A204.1 (cell line): ENCODE data around the gene PIWIL4.

ENCODE experiments used
- FAIRE-seq: peaks from 2 replicates; lab custom pipeline; 2012; peaks lifted over from hg19 to GRCh38; lab: Jason Lieb, UNC

PIWIL4 gene

DNA sequence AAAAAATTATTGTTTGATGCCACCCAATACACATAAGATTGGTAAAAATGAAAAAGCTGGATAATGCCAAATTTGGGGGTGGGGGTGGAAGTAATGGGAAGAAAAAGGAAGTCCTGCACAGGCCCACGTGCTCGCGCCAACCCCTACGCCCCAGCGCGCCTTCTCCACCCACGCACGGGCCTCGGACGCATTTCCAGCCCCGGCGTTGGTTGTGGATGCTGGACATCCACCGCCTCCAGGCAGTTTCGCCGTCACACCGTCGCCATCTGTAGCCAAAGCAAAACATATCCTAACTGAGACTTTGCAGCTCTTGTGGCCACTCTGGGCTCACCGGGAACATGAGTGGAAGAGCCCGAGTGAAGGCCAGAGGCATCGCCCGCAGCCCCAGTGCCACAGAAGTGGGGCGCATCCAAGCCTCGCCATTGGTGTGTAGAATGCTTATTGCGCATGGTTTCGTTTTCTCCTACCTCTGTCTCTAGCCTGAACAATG lies at the start of gene PIWIL4:
TSS of gene PIWIL4 (plus strand) at position 188 of the 490 bp plus-strand sequence. CDS start at position 339, 151 bp downstream.
- no peak for FAIRE-seq

GRCh38 chr11:94518300-94518699 lies 48.9 kb upstream of the PIWIL4 start:
- FAIRE-seq, result no peak

DNA sequence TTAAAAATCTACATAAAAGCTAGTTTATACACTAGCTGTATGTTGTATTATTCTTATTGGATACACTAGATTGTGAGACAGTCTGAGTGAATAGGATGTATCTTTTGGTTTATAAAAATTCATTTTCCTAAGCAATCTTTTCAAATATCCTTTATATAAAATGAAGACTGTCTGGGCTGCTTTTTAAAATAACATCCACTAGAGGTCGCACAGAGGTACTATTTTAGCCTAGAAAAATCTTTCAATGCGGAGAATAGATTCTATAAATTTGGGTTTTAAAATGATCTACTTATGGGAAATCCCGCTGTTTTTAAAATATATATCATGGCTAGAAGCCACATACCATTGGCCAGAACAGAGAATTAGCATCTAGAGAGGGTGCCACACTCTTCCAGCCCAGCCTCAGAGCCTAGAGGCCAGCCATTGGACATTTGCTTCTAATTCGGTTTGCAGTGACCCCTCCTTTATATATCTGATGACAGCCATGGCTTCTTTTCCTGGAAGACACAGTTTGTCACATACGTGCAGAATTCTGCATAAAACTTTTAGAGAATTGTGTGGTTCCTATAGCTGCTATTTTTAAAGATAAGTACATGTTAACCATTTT lies 47.6 kb upstream of the PIWIL4 start:
- peak; percentile 94 for FAIRE-seq

- no peak for FAIRE-seq
Observed at GRCh38 chr11:94521684-94522083, 45.5 kb upstream of the PIWIL4 start.

GRCh38 chr11:94524341-94524740 lies 42.8 kb upstream of the PIWIL4 start:
- FAIRE-seq, result no peak

- FAIRE-seq, result no peak
Observed at GRCh38 chr11:94525546-94526324, 41.4 kb upstream of the PIWIL4 start.

GRCh38 chr11:94526645-94527438 lies 40.3 kb upstream of the PIWIL4 start:
- FAIRE-seq, result no peak

GRCh38 chr11:94528551-94528950 lies 38.6 kb upstream of the PIWIL4 start:
- FAIRE-seq, result no peak

DNA sequence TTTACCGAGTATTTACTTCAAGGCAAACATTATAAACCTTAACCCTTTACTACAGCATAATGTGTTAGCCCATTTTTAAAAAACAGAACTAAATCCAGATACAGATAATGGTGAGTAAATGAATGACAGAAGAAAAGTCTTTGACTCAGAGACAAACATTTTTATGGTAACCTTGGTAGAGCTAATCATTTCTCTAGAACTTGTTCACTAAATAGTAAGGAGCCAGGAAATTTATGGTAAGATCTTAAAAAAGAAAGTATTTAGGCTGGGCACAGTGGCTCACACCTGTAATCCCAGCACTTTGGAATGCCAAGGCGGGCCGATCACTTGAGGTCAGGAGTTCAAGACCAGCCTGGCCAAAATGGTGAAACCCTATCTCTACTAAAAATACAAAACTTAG lies 35.0 kb upstream of the PIWIL4 start:
- FAIRE-seq, result no peak

DNA sequence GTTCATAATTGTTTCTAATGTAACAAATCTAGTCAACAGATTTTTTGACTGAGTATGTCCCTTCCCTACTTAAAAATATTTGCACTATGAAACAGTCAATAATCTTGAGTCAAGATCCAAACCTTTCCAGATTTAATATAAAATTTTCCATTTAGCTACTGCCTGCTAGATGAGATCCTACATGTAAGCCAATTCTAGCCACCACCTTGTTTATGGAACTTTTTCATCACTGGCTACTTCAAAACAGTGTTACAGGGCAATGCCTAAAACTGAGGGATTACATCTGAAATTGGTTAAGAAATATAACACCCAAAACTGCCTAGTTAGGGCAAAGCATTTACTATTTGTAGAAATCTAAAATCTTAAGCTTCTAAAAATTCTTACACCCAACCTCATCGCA lies 34.0 kb upstream of the PIWIL4 start:
- FAIRE-seq, result no peak

DNA sequence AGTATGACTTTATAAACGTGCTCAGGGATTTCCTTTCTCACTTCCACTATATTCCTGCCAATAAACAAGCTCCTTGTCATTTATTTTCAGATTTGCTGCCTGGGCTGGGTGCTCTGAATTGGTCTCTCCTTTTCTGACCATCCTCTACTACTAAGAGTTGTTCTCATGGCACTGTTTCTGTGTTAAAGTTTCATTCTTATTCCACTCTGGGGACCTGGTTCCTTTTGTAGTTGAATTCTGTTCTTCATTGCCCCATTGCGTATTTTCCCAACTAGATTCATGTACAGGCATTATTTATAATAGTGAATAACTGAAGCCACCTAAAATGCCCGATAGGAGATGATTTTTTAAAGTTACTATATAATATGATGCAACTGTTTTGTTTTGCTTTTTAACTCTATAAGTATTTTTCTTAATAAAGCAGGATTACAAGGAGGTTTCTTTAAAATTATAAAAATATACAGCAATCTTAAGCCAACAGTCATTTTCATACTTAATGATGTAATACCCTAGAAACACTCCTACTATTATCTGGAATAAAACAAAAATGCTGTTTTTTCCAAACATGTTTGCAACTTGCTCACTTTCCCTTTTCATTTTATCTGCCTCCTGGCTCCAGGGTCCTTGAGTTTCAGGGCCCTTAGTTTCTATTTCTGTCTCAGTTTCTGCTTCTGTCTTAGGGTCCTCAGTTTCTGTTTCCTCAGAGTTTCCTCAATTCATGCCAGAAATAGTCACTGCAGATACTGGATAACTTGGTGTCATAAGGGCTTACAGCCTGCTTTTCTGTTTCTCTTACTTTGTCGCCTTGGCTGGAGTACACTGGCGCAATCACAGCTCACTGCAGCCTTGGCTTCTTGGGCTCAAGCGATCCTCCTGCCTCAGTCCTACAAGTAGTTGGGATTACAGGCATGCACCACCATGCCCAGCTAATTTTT lies 33.2 kb upstream of the PIWIL4 start:
- FAIRE-seq, result no peak

DNA sequence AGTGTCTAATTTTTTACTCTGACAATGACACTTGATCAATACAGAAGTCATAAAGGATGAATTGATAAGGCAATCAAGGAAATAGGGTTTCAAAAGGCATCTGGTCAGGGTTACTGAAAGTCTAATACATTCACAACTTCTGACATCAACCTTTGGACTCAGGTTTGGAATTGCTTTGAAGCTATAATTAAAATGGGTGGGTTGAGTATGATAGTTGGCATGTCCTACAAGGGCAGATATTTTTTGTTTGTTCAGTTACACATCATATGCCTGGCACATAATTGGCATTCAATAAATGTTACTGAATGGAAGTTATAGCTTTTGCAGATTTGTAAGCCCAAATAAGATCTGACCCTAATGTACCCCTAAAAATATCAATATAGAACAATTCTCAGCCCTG lies 30.8 kb upstream of the PIWIL4 start:
- FAIRE-seq, result no peak

- FAIRE-seq, result no peak
Observed at GRCh38 chr11:94537031-94537600, 30.1 kb upstream of the PIWIL4 start.

- FAIRE-seq, result no peak
Observed at GRCh38 chr11:94539420-94539819, 27.7 kb upstream of the PIWIL4 start.

DNA sequence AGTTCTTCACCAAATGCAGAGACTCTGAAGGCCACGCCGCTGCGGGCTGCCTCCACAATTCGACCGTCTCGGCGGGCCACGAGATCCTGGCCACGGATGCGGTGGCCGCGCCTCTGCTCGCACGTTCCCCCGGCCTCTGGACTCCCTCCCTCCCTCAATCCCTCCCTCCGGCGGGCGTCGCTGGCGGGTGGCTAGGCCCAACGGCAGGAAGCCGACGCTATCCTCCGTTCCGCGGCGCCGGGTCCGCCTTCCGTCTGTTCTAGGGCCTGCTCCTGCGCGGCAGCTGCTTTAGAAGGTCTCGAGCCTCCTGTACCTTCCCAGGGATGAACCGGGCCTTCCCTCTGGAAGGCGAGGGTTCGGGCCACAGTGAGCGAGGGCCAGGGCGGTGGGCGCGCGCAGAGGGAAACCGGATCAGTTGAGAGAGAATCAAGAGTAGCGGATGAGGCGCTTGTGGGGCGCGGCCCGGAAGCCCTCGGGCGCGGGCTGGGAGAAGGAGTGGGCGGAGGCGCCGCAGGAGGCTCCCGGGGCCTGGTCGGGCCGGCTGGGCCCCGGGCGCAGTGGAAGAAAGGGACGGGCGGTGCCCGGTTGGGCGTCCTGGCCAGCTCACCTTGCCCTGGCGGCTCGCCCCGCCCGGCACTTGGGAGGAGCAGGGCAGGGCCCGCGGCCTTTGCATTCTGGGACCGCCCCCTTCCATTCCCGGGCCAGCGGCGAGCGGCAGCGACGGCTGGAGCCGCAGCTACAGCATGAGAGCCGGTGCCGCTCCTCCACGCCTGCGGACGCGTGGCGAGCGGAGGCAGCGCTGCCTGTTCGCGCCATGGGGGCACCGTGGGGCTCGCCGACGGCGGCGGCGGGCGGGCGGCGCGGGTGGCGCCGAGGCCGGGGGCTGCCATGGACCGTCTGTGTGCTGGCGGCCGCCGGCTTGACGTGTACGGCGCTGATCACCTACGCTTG lies 23.2 kb upstream of the PIWIL4 start, which contains the start of gene FUT4:
TSS of gene FUT4 (plus strand) at position 227 of the 951 bp plus-strand sequence. CDS start at position 440, 213 bp downstream.
- no peak for FAIRE-seq

GRCh38 chr11:94544646-94545263 lies 22.4 kb upstream of the PIWIL4 start:
- FAIRE-seq, result no peak

DNA sequence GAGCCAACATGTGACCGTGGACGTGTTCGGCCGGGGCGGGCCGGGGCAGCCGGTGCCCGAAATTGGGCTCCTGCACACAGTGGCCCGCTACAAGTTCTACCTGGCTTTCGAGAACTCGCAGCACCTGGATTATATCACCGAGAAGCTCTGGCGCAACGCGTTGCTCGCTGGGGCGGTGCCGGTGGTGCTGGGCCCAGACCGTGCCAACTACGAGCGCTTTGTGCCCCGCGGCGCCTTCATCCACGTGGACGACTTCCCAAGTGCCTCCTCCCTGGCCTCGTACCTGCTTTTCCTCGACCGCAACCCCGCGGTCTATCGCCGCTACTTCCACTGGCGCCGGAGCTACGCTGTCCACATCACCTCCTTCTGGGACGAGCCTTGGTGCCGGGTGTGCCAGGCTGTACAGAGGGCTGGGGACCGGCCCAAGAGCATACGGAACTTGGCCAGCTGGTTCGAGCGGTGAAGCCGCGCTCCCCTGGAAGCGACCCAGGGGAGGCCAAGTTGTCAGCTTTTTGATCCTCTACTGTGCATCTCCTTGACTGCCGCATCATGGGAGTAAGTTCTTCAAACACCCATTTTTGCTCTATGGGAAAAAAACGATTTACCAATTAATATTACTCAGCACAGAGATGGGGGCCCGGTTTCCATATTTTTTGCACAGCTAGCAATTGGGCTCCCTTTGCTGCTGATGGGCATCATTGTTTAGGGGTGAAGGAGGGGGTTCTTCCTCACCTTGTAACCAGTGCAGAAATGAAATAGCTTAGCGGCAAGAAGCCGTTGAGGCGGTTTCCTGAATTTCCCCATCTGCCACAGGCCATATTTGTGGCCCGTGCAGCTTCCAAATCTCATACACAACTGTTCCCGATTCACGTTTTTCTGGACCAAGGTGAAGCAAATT lies 21.7 kb upstream of the PIWIL4 start:
- no peak for FAIRE-seq

DNA sequence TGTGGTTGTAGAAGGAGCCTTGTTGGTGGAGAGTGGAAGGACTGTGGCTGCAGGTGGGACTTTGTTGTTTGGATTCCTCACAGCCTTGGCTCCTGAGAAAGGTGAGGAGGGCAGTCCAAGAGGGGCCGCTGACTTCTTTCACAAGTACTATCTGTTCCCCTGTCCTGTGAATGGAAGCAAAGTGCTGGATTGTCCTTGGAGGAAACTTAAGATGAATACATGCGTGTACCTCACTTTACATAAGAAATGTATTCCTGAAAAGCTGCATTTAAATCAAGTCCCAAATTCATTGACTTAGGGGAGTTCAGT lies 21.1 kb upstream of the PIWIL4 start:
- FAIRE-seq, result no peak

DNA sequence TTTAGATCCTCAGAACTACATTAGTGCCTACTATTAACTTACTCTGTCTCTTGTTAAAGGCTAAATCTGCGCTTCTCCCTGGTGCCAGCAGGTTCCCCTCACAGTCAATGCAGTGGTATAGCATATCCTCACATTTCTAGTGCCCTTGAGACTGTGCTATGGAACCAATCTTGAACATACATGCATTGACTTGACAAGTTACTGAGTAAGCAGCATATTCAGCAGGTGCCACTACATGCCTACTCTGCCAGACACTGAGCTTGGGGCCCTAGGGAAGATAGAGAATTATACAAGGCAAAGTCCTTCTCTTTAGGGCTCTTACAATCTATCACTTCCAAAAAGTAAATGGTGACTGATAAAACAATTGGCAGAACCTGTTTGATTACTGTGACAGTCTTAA lies 20.3 kb upstream of the PIWIL4 start:
- FAIRE-seq, result no peak
